Stomach smooth muscle (tissue), 2 donors: Measurements from ENCODE around the gene GREB1.

Experiments
- H3K27ac ChIP-seq: one replicate; pipeline ENCODE4 v1.7.0; 2013; ENCODE audit warnings: mild to moderate bottlenecking, low read length, inconsistent platforms
- H3K27me3 ChIP-seq, 2 donors: one replicate each; pipeline ENCODE4 v1.7.0; 2013; ENCODE audit warnings: low read length in 2 of 2; ENCODE audit not compliant: insufficient read depth in 2 of 2, control insufficient read depth in 1 of 2
- H3K36me3 ChIP-seq, 2 donors: one replicate each; pipeline ENCODE4 v1.7.0; 2013; ENCODE audit warnings: low read length in 2 of 2; ENCODE audit not compliant: control insufficient read depth in 2 of 2, insufficient read depth in 2 of 2
- H3K4me1 ChIP-seq: one replicate; pipeline ENCODE4 v1.7.0; 2013; ENCODE audit warnings: low read length; ENCODE audit not compliant: control insufficient read depth, insufficient read depth
- H3K4me3 ChIP-seq, 2 donors: one replicate each; pipeline ENCODE4 v1.7.0; 2013; ENCODE audit warnings: low read length in 2 of 2
- H3K9ac ChIP-seq, 2 donors: one replicate each; pipeline ENCODE4 v1.7.0; 2013; ENCODE audit warnings: low read length in 2 of 2, mild to moderate bottlenecking in 1 of 2
- H3K9me3 ChIP-seq, 2 donors: one replicate each; pipeline ENCODE4 v1.7.0; 2013; ENCODE audit warnings: low read length in 2 of 2; ENCODE audit not compliant: control insufficient read depth in 2 of 2
- donor health status: healthy.
- donor health status: Pancreatic carcinoma.

GREB1 gene

DNA sequence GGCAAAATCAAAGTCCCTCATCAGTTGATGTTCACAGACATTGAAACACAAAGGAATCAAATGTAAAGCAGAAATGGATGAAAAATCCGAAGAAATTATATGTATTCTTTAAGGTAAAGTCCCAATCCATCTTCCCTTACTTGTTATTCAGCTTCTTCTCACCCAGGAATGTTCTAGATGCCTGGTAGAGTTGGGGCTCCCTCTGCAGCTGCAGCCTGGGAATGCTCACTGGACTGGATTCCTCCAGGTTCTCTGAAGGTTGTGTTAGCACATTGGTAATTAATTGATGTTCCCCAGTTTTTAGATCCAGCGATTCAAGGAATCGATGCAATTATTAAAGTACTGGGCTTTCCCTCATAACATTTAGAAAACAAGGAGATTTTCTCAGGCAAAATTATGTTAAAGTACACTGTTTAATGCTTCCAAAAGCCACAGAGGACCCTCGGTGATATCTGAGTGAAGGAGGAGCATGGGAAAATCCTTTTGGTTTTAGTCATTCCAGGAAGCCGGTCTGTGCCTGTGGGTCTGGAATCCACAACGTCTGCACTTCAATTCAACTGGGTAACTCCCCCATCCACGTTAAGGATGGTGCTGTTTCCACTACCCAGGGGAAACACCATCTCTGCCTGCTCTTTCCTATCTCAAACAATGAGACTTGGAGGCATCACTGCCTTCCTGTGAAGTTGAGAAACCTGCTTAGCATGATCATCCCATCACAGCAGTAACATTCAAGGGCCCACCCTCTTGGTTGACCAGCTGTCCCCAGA is 114.2 kb downstream of the GREB1 start:
- Histone ChIP-seq H3K4me3 (no peak overlapping the region), H3K27me3 (peaks cover 0 to 2% of the 10 kb centered on the region in 2 donors), H3K9ac (no peak overlapping the region), H3K4me1 (no peaks in the 10 kb centered on the region), H3K27ac (no peak overlapping the region), H3K36me3 (no peaks in the 10 kb centered on the region), H3K9me3 (no peaks in the 10 kb centered on the region)

DNA sequence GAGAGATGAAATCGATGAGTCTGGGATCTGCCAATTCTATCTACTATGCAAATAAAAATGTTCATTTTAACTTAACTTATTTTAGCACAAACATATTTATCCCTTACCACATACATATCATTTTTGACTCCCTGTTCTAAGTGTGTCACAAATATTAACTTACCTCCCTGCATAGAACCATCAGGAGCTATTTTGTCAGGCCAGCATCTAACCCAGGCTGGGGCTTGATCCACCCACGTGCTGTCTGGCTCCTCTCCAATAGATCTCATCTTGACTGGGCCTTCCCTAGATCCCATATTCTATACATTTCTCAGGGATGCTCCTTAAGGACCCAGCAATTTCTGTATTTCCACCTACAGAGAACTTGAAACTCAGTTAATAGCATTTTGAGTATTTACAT is 115.2 kb downstream of the GREB1 start:
- no peak overlapping the region for H3K4me3 ChIP-seq

GRCh38 chr2:11651856-11652548 is 118.2 kb downstream of the GREB1 start:
- no peak overlapping the region for H3K27ac ChIP-seq
- no peaks in the 10 kb centered on the region for H3K4me1 ChIP-seq
- H3K9me3 ChIP-seq, result no peaks in the 10 kb centered on the region
- H3K9ac ChIP-seq, result no peak overlapping the region
- no peaks in the 10 kb centered on the region for H3K36me3 ChIP-seq
- no peak overlapping the region for H3K4me3 ChIP-seq
- peaks cover 0 to under 1% of the 10 kb centered on the region in 2 donors for H3K27me3 ChIP-seq

More for the DNA sequence above, 115.2 kb downstream of the GREB1 start:
- Histone ChIP-seq H3K4me1 (no peaks in the 10 kb centered on the region), H3K9me3 (no peaks in the 10 kb centered on the region), H3K27ac (no peak overlapping the region), H3K27me3 (peaks cover 0 to 2% of the 10 kb centered on the region in 2 donors), H3K36me3 (no peaks in the 10 kb centered on the region), H3K9ac (no peak overlapping the region)

GRCh38 chr2:11652553-11652952 is 118.7 kb downstream of the GREB1 start:
- peaks cover 0 to 2% of the 10 kb centered on the region in 2 donors for H3K27me3 ChIP-seq
- H3K9me3 ChIP-seq, result no peaks in the 10 kb centered on the region
- no peak overlapping the region for H3K9ac ChIP-seq
- H3K4me3 ChIP-seq, result no peak overlapping the region
- no peaks in the 10 kb centered on the region for H3K4me1 ChIP-seq
- peak overlapping the region; percentile 11 for H3K27ac ChIP-seq
- H3K36me3 ChIP-seq, result no peaks in the 10 kb centered on the region

DNA sequence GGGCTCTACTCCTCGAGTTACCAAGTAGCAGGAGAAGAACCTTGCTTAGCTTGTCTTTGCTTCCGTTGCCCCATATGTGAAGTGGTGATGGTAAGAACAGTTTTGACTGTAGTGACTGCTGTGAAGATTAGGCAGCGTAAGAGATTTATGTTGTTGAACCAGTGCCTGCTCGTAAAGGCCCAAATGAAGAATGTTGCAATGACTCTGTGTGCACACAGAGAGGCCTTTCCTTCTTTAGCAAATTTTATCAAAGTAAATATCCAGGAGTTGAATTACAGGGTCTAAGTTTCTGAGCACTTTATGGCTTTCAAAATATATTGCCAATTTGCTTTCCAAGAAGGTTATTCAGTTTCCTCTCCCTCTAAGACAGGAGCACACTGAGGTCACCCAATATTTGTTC is 121.7 kb downstream of the GREB1 start:
- H3K27me3 ChIP-seq, result peaks cover 0 to 8% of the 10 kb centered on the region in 2 donors
- H3K9ac ChIP-seq, result no peak overlapping the region
- H3K4me1 ChIP-seq, result no peaks in the 10 kb centered on the region
- H3K9me3 ChIP-seq, result no peaks in the 10 kb centered on the region
- no peak overlapping the region for H3K27ac ChIP-seq
- no peak overlapping the region for H3K4me3 ChIP-seq
- H3K36me3 ChIP-seq, result no peaks in the 10 kb centered on the region

- Histone ChIP-seq H3K4me3 (no peak overlapping the region), H3K27ac (no peak overlapping the region), H3K27me3 (peaks cover 0 to 11% of the 10 kb centered on the region in 2 donors), H3K36me3 (no peaks in the 10 kb centered on the region), H3K4me1 (no peaks in the 10 kb centered on the region), H3K9ac (no peak overlapping the region), H3K9me3 (no peaks in the 10 kb centered on the region)
Measured at GRCh38 chr2:11656252-11656651, 122.4 kb downstream of the GREB1 start.

DNA sequence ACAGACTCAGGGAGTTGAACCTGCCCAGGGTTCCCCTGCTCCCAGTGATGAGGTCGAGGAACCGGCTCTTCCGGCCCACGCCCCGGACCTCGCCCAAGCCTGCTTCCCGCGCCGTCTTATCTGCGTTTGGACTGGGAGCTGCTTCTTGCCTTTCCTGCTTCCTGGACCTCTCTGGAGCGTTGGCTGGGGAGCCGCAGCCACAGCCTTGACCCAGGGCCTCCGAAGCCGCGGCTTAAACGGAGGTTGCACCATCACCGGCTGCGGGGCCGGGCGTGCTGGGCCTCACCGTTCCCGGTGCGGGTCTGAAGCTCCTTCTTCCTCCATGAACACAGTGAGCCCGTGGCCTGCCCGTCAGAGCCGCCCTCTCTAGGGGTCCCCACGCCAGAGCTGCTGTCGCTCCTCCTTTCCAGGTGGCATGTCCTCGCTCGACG is 122.8 kb downstream of the GREB1 start:
- H3K9me3 ChIP-seq, result peaks cover 0 to 1% of the 10 kb centered on the region in 2 donors
- no peak overlapping the region for H3K9ac ChIP-seq
- H3K36me3 ChIP-seq, result no peaks in the 10 kb centered on the region
- H3K4me3 ChIP-seq, result no peak overlapping the region
- peaks cover 0 to 11% of the 10 kb centered on the region in 2 donors for H3K27me3 ChIP-seq
- no peaks in the 10 kb centered on the region for H3K4me1 ChIP-seq
- no peak overlapping the region for H3K27ac ChIP-seq

DNA sequence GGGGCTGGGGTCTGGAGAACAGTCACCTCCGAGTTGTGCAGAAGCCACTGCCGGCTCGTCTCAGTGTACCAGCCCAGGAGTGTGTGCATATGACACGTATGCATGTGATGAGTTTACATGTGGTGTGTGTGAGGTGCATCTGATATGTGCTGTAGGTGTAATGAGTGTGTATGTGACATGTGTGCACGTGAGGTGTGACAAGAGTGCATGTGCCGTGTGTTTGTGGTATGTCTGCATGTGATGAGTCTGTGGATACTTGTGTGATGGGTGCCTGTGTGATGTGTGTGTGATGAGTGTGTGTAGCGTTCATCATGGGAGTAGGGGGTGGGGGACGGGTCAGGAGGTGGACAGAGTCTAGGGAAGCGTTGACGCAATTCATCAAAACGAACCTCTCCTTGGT is 123.3 kb downstream of the GREB1 start:
- Histone ChIP-seq H3K9me3 (peaks cover 0 to 6% of the 10 kb centered on the region in 2 donors), H3K36me3 (no peaks in the 10 kb centered on the region), H3K27ac (no peak overlapping the region), H3K4me3 (no peak overlapping the region), H3K27me3 (peaks cover 0 to 13% of the 10 kb centered on the region in 2 donors), H3K9ac (no peak overlapping the region), H3K4me1 (no peaks in the 10 kb centered on the region)

- peaks cover 0 to 13% of the 10 kb centered on the region in 2 donors for H3K27me3 ChIP-seq
- no peak overlapping the region for H3K9ac ChIP-seq
- H3K9me3 ChIP-seq, result peaks cover 0 to 6% of the 10 kb centered on the region in 2 donors
- no peaks in the 10 kb centered on the region for H3K36me3 ChIP-seq
- no peaks in the 10 kb centered on the region for H3K4me1 ChIP-seq
- H3K27ac ChIP-seq, result no peak overlapping the region
- no peak overlapping the region for H3K4me3 ChIP-seq
Measured at GRCh38 chr2:11657646-11658045, 123.8 kb downstream of the GREB1 start.

DNA sequence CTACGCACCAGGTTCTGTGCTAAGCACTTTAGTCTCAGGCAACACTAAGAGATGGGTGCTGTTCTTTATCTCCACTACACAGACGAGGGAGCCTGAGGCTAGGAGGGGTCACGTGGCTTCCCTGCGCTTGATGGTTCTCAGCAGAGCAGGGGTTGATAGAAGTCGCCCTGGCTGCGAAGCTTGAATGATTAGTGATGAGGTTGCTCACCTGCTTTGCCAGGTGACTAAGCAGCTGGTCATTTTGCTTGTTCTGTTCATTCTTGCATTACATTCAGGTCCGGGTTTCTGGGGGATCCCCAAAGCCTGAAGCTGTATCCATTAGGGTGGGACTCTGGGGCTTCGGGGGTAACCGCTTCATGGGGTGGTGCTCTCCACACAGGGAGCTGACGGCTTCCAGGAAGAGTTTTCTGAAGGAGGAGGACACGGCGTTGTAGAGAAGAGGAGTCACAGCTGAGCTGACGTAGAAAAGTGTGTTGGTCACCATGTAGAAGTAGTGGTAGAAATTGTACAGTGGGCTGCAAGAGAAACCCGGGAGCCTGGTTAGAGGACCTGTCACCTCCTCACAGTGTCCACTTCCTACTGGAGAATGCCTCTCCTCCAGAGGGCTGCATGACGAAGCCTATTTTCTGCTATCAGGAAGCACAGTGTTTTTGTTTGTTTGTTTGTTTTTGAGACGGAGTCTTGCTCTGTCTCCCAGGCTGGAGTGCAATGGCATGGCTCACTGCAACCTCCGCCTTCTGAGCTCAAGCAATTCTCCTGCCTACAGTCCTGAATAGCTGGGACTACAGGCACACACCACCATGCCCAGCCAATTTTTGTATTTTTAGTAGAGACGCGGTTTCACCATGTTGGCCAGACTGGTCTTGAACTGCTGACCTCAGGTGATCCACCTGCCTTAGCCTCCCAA is 124.6 kb downstream of the GREB1 start:
- Histone ChIP-seq H3K36me3 (no peaks in the 10 kb centered on the region), H3K9me3 (peaks cover 0 to 6% of the 10 kb centered on the region in 2 donors), H3K27me3 (peaks cover 0 to 13% of the 10 kb centered on the region in 2 donors), H3K27ac (no peak overlapping the region), H3K4me1 (no peaks in the 10 kb centered on the region), H3K9ac (no peak overlapping the region), H3K4me3 (no peak overlapping the region)
